ENCODE measurements around the gene ST3GAL5. TPM values are rescaled to one million over a fixed set of nuclear protein-coding genes. Genes with fewer than 3 reads are reported as not detected.

Gene ST3GAL5
- total and polyA plus RNA-seq, 5 donors, result 5.4 to 14.0 (median 8.7) TPM

- H3K27me3 ChIP-seq (ENCODE audit: control insufficient read depth, insufficient read depth), result no peaks in the 10 kb centered on the region
- intact Hi-C loops (cut with DNase I), result no loop called here
- no peaks in the 10 kb centered on the region for H3K9me3 ChIP-seq (ENCODE audit: control insufficient read depth, low read length)
- no peak for DNase-seq
- ATAC-seq, result no peak
- H3K4me1 ChIP-seq (ENCODE audit: control insufficient read depth, insufficient read depth, low read length), result peaks cover 7% of the 10 kb centered on the region
- no peak overlapping the region for H3K4me3 ChIP-seq (ENCODE audit: low read length)
- WGBS, result 86% methylated on average over 3 of the region's 3 CpGs
- H3K27ac ChIP-seq (ENCODE audit: low read length), result no peak overlapping the region
These were observed 27.0 kb upstream of the ST3GAL5 start for GRCh38 chr2:85915606-85916303.

DNA sequence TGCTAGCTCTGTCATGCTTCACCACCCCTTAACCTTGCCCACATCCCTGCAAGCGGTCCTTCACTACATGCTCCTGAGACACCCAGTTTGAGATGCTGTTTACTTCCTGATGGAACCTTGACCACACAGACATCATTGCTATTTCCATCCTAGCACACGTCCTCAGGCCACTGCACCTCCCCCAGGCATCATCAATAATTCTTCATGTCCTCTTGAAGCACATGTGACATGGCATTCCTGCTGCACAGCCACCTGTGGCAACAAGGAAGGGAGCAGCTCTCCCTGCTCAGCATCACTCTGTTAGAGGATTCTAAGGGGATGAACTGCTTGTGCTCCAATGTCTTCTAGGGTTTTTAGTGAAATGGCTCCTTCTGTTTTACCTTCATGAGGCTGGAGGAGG is 26.1 kb upstream of the ST3GAL5 start:
- intact Hi-C loops (cut with DNase I), result no loop called here
- 49% methylated on average over 2 of the region's 2 CpGs for WGBS
- no peaks in the 10 kb centered on the region for H3K27me3 ChIP-seq (ENCODE audit: control insufficient read depth, insufficient read depth)
- DNase-seq (no peak), ATAC-seq (no peak)
- no peak overlapping the region for H3K27ac ChIP-seq (ENCODE audit: low read length)
- no peaks in the 10 kb centered on the region for H3K9me3 ChIP-seq (ENCODE audit: control insufficient read depth, low read length)
- no peak overlapping the region for H3K4me3 ChIP-seq (ENCODE audit: low read length)
- H3K4me1 ChIP-seq (ENCODE audit: control insufficient read depth, insufficient read depth, low read length), result peaks cover 7% of the 10 kb centered on the region

DNA sequence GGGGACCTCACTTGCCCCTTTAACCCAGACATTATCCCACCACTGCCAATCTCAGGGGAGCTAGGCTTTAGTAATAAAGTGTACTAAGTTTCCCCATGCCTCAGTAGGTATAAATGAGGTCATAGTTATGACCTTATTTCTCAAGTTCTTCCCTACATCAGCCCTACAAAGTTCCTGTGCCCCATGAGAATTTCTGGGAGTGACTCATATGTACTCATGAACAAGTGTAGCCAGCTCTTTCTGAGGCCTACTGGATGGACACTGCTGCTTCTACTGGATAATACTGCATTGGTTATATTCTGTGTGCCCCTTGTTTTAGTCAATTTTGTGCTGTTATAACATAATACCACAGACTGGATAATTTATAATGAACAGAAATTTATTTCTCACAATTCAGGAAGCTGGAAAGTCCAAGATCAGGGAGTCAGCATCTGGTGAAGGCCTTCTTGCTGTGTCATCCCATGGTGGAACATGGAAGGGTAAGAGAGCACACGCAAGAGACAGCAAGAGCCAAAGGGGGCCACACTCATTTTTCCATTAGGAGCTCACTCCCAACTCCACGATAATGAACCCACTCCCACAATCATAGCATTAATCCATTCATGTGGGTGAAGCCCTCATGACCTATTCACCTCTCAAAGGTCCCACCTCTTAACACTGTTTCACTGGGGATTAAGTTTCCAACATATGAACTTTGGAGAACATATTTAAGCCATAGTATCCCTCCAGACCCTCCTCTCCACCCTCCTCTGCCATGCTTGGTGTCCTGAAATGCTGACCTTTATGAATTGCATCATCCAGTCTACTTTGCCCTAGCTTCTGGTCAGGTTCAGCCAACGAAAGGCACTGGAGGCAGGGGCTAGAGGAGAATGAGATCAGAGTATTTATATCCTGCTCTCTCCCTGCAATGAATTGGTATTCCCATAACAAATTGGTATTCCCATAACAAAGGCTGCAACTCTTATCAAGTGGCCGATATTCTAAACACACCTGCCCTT is 25.4 kb upstream of the ST3GAL5 start:
- Histone ChIP-seq H3K27ac (ENCODE audit: low read length) (peak overlapping the region; percentile 35), H3K9me3 (ENCODE audit: control insufficient read depth, low read length) (no peaks in the 10 kb centered on the region), H3K4me1 (ENCODE audit: control insufficient read depth, insufficient read depth, low read length) (peaks cover 7% of the 10 kb centered on the region), H3K4me3 (ENCODE audit: low read length) (no peak overlapping the region), H3K27me3 (ENCODE audit: control insufficient read depth, insufficient read depth) (no peaks in the 10 kb centered on the region)
- WGBS, result 73% methylated on average over 4 of the region's 4 CpGs
- intact Hi-C loops (cut with DNase I), result no loop called here
- ATAC-seq (peak; percentile 63 to 78), DNase-seq (no peak)

DNA sequence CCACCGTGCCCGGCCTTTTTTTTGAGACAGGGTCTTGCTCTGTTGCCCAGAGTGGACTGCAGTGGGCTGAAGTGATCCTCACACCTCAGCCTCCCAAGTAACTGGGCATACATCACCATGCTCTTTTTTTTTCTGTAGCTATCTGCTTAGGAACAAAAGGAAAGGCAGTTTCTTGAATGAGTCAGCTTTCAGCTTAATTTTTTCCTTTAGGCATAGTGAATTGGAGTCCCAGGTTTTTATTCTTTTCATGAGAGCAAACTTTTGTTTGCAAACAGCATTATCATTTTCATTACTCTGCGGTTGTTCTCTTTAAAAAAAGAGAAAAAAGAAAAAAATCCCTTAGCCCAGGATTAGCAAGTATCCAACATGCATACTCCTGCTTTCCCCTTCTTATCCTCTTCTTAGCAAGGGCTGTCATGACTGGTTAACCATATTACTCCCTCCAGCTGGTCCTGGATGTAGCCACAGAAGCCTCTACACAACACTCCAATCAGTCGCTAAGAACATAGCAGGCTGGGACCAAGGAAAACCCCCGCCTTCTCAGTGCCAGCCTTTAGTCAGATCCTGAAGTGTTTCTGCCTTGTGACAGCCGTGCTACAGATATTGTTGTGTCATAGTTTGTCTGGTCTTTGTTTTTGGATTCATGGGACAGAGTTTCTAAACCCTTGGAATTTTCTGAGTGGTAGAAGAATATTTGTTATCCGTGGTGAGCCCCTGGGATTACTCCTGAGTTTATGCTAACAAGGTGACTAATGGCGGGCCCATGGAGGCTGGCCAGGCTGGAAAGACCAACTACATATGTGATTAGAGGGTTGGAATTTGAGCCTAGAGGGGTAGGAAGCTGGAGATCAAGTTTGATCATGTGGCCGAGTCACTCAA is 23.3 kb upstream of the ST3GAL5 start:
- H3K4me1 ChIP-seq (ENCODE audit: control insufficient read depth, insufficient read depth, low read length), result peaks cover 9% of the 10 kb centered on the region
- ATAC-seq, result peak in 1 of 2 donors; percentile 48
- H3K27ac ChIP-seq (ENCODE audit: low read length), result peak overlapping the region; percentile 70
- DNase-seq, result no peak
- H3K9me3 ChIP-seq (ENCODE audit: control insufficient read depth, low read length), result no peaks in the 10 kb centered on the region
- no peaks in the 10 kb centered on the region for H3K27me3 ChIP-seq (ENCODE audit: control insufficient read depth, insufficient read depth)
- WGBS, result 65% methylated on average over 9 of the region's 9 CpGs
- H3K4me3 ChIP-seq (ENCODE audit: low read length), result no peak overlapping the region
- intact Hi-C loops (cut with DNase I), result no loop called here

DNA sequence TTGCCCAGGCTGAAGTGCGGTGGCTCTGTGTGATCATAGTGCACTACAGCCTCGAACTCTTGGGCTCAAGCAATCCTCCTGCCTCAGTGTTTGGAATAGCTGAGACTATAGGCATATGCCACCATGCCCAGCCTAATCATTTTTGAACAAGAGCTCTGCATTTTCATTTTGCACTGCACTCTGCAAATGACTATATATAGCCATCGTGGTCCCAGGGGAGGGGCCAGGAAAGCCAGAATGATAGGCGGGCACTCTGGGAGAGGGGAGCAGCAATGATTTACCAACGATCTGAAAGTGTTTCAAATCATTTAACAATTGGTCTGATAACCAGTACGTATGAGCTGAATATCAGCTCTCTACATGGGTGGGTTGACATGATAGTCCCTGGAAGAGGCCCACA is 22.3 kb upstream of the ST3GAL5 start:
- no peaks in the 10 kb centered on the region for H3K9me3 ChIP-seq (ENCODE audit: control insufficient read depth, low read length)
- H3K27ac ChIP-seq (ENCODE audit: low read length), result no peak overlapping the region
- intact Hi-C loops (cut with DNase I), result no loop called here
- ATAC-seq (no peak), DNase-seq (peak in 1 of 3 donors; percentile 55)
- WGBS, result 68% methylated on average over 6 of the region's 6 CpGs
- H3K27me3 ChIP-seq (ENCODE audit: control insufficient read depth, insufficient read depth), result no peaks in the 10 kb centered on the region
- H3K4me3 ChIP-seq (ENCODE audit: low read length), result no peak overlapping the region
- peaks cover 9% of the 10 kb centered on the region for H3K4me1 ChIP-seq (ENCODE audit: control insufficient read depth, insufficient read depth, low read length)

DNA sequence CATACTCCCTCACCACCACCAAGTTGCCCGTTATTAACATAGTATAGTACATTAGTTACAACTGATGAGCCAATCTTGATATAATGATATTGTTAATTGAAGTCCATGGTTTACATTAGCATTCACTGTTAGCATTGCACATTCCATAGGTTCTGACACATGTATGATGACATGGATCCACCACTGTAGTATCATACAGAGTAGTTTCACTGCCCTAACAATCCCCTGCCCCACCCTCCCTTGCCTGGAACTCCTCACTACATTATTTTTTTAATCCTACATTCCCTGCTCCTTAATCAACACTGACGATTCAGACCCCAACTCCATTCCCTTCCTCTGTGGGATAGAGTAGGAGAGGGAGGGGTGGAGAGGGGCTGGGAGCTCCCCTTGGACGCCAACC is 20.2 kb upstream of the ST3GAL5 start:
- Histone ChIP-seq H3K27me3 (ENCODE audit: control insufficient read depth, insufficient read depth) (no peaks in the 10 kb centered on the region), H3K9me3 (ENCODE audit: control insufficient read depth, low read length) (no peaks in the 10 kb centered on the region), H3K4me1 (ENCODE audit: control insufficient read depth, insufficient read depth, low read length) (peaks cover 7% of the 10 kb centered on the region), H3K27ac (ENCODE audit: low read length) (no peak overlapping the region), H3K4me3 (ENCODE audit: low read length) (no peak overlapping the region)
- 89% methylated on average over 3 of the region's 3 CpGs for WGBS
- intact Hi-C loops (cut with DNase I), result no loop called here
- no peak for ATAC-seq
- no peak for DNase-seq

DNA sequence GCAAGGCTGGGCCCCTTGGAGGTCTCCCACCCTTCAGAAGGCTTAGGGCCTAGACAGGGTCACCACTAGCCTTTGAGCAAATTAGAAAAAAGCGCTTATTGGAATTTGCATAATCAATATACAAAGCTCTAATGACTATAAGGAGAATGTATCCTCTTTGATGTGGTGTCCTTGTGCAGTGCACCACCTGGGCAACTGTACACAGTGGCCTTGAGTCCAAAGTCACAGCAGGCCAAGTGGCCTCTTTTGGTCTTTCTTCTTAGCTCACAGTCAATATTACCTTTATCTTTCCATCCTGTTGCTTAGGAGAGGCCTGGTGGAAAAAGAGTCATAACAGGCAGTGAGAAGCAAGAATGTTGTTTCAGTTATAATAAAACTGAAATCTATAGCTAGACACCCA is 19.7 kb upstream of the ST3GAL5 start:
- DNase-seq (no peak), ATAC-seq (no peak)
- Histone ChIP-seq H3K27me3 (ENCODE audit: control insufficient read depth, insufficient read depth) (no peaks in the 10 kb centered on the region), H3K27ac (ENCODE audit: low read length) (no peak overlapping the region), H3K4me3 (ENCODE audit: low read length) (no peak overlapping the region), H3K9me3 (ENCODE audit: control insufficient read depth, low read length) (no peaks in the 10 kb centered on the region), H3K4me1 (ENCODE audit: control insufficient read depth, insufficient read depth, low read length) (peaks cover 7% of the 10 kb centered on the region)
- intact Hi-C loops (cut with DNase I), result no loop called here
- WGBS, result 100% methylated on average over 1 of the region's 1 CpG

DNA sequence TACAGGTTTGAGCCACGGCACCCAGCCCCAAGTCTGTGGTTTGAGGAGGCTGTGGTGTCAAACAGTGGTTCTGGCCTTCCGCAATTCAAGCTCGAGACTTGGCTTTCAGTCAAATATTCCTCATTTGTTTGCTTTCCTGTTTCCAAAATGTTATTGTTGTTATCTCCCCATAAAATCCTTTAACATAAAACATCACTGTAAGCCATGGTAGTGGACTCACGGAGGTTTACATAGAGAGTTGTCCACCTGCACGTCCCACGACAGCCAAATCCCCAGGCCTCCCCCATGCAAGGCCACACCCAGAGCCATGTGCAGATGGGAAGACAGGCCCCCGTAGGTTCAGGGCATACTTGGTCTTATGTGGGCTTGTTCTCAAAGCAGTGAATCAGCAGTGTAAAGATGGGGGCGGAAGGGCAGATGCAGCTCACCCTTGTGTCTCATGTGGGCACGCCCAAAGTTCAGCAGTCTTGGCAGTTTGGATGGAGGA is 18.9 kb upstream of the ST3GAL5 start:
- H3K27me3 ChIP-seq (ENCODE audit: control insufficient read depth, insufficient read depth), result no peaks in the 10 kb centered on the region
- H3K4me3 ChIP-seq (ENCODE audit: low read length), result no peak overlapping the region
- ATAC-seq, result no peak
- no peak overlapping the region for H3K27ac ChIP-seq (ENCODE audit: low read length)
- intact Hi-C loops (cut with DNase I), result no loop called here
- WGBS, result 75% methylated on average over 9 of the region's 9 CpGs
- peaks cover 7% of the 10 kb centered on the region for H3K4me1 ChIP-seq (ENCODE audit: control insufficient read depth, insufficient read depth, low read length)
- no peaks in the 10 kb centered on the region for H3K9me3 ChIP-seq (ENCODE audit: control insufficient read depth, low read length)
- no peak for DNase-seq

DNA sequence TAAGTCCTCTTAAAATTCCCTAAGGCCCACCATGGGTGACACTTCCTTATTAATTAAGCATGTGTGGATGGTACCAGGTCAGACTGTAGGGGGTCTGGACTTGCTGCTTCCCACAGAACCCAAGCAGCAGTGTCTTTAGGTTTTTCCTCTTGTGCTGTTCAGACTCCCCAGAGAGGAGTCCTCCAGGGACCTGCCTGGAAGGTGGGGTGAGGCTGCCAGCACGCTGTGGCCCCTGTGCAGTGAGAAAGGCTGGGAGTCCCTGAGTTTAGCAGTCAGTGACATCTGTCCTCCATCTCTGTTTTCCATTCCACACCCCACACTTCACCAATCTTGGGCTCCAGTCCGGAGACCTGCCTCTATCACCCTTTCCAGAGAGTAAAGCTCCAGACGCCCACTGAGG is 18.0 kb upstream of the ST3GAL5 start:
- ATAC-seq (no peak), DNase-seq (no peak)
- H3K9me3 ChIP-seq (ENCODE audit: control insufficient read depth, low read length), result no peaks in the 10 kb centered on the region
- H3K4me1 ChIP-seq (ENCODE audit: control insufficient read depth, insufficient read depth, low read length), result peaks cover 4% of the 10 kb centered on the region
- 87% methylated on average over 3 of the region's 3 CpGs for WGBS
- intact Hi-C loops (cut with DNase I), result no loop called here
- no peak overlapping the region for H3K4me3 ChIP-seq (ENCODE audit: low read length)
- H3K27me3 ChIP-seq (ENCODE audit: control insufficient read depth, insufficient read depth), result no peaks in the 10 kb centered on the region
- H3K27ac ChIP-seq (ENCODE audit: low read length), result no peak overlapping the region

GRCh38 chr2:85905891-85906290 is 17.1 kb upstream of the ST3GAL5 start:
- Histone ChIP-seq H3K9me3 (ENCODE audit: control insufficient read depth, low read length) (no peaks in the 10 kb centered on the region), H3K4me3 (ENCODE audit: low read length) (no peak overlapping the region), H3K27ac (ENCODE audit: low read length) (peak overlapping the region; percentile 68), H3K27me3 (ENCODE audit: control insufficient read depth, insufficient read depth) (no peaks in the 10 kb centered on the region), H3K4me1 (ENCODE audit: control insufficient read depth, insufficient read depth, low read length) (peaks cover 2% of the 10 kb centered on the region)
- ATAC-seq (no peak), DNase-seq (no peak)
- WGBS, result 79% methylated on average over 1 of the region's 1 CpG
- intact Hi-C loops (cut with DNase I), result no loop called here
